ENCODE measurements around the gene NCAM2. TPM values are rescaled to one million over a fixed set of nuclear protein-coding genes. Genes with fewer than 3 reads are reported as not detected.

Gene NCAM2
- total RNA-seq, 1 experiment from 2014 or later, result not detected

GRCh38 chr21:21345872-21346271 is 347.7 kb downstream of the NCAM2 start:
- no peak for TF ChIP-seq SRF (IDR thresholded peaks at IDR 0.05; ENCODE audit: low read depth)
- TF ChIP-seq POLR2AphosphoS5 (IDR thresholded peaks at IDR 0.05; ENCODE audit: low read depth, low read length), result no peak
- no peak for TF ChIP-seq EZH2 (IDR thresholded peaks at IDR 0.05)
- TF ChIP-seq MAX (IDR thresholded peaks at IDR 0.05), result no peak
- no peak for TF ChIP-seq CTCF (IDR thresholded peaks at IDR 0.05 in 2 of 3, conservative IDR thresholded peaks at IDR 0.05 in 1 of 3; ENCODE audit: borderline replicate concordance in 1 of 3, insufficient read depth in 1 of 3, low read depth in 2 of 3, low read length in 2 of 3)
- TF ChIP-seq YY1 (IDR thresholded peaks at IDR 0.05; ENCODE audit: extremely low read depth, insufficient replicate concordance, low read depth, low read length), result no peak
- no peak for TF ChIP-seq EZH2phosphoT487 (IDR thresholded peaks at IDR 0.05; ENCODE audit: borderline replicate concordance)
- TF ChIP-seq POLR2A (IDR thresholded peaks at IDR 0.05; ENCODE audit: borderline replicate concordance, extremely low read depth, insufficient read depth, insufficient read length), result no peak
- no peak for TF ChIP-seq ZFX (IDR thresholded peaks at IDR 0.05)
- no peak for TF ChIP-seq JUND (IDR thresholded peaks at IDR 0.05)
- no peak for TF ChIP-seq ZNF274 (IDR thresholded peaks at IDR 0.05; ENCODE audit: low read depth, low read length)
- TF ChIP-seq ELF1 (IDR thresholded peaks at IDR 0.05; ENCODE audit: borderline replicate concordance, low read depth), result no peak
- TF ChIP-seq EGR1 (IDR thresholded peaks at IDR 0.05; ENCODE audit: low read depth), result no peak
- no peak for TF ChIP-seq RAD21 (IDR thresholded peaks at IDR 0.05; ENCODE audit: low read depth)
- TF ChIP-seq TCF7L2 (IDR thresholded peaks at IDR 0.05; ENCODE audit: borderline replicate concordance, extremely low read depth, insufficient read depth, insufficient read length), result no peak
- no peak for TF ChIP-seq CBX3 (IDR thresholded peaks at IDR 0.05; ENCODE audit: low read depth)
- TF ChIP-seq REST (IDR thresholded peaks at IDR 0.05; ENCODE audit: low read depth), result no peak
- Histone ChIP-seq H3K4me3 (replicated peaks in 1 of 2; ENCODE audit: low read depth in 1 of 2, low read length in 2 of 2) (no peak overlapping the region), H4K20me1 (ENCODE audit: insufficient read depth) (no peaks in the 10 kb centered on the region), H3K79me2 (ENCODE audit: insufficient read depth, low read length) (no peaks in the 10 kb centered on the region), H3K36me3 (ENCODE audit: control insufficient read depth in 1 of 2, insufficient read depth in 2 of 2, low read length in 2 of 2) (no peaks in the 10 kb centered on the region), H3K9ac (ENCODE audit: low read length) (no peak overlapping the region), H3K27me3 (ENCODE audit: insufficient read depth, low read length) (no peaks in the 10 kb centered on the region), H3K9me3 (ENCODE audit: control insufficient read depth in 1 of 2, insufficient read depth in 1 of 2, low read depth in 1 of 2, low read length in 2 of 2) (peaks cover 3 to 31% of the 10 kb centered on the region in 2 experiments; a peak in 2 of 4 replicates), H2AFZ (ENCODE audit: low read depth, low read length, poor library complexity, severe bottlenecking) (no peak overlapping the region), H3K4me2 (ENCODE audit: low read length) (no peak overlapping the region), H3K9me2 (ENCODE audit: insufficient read depth) (no peaks in the 10 kb centered on the region), H3K4me1 (ENCODE audit: control insufficient read depth in 1 of 2, insufficient read depth in 2 of 2, low read length in 2 of 2) (no peaks in the 10 kb centered on the region), H3K27ac (ENCODE audit: low read depth, low read length) (no peak overlapping the region)
- POLR2A ChIA-PET, result no interaction called here
- DNase-seq (ENCODE audit: low read depth, low spot score) (no peak), ATAC-seq (no peak)
- RAD21 ChIA-PET (ENCODE audit: low non-redundant PET in 1 of 2, low total read pairs in 2 of 2, uncharacterized antibody in 2 of 2, unreplicated experiment in 2 of 2), result no interaction called here
- CTCF ChIA-PET, result no interaction called here
- no TSS peak for BruUV-seq (replicated peaks)
- intact Hi-C loops (cut with micrococcal nuclease), result no loop called here

Data from HCT116 (cell line).